Activated T-helper 1 cell treated with anti-CD3 and anti-CD28 coated beads, Interleukin-12 subunit alpha, Interleukin-12 subunit beta, Interleukin-2, Interleukin-4 antibody, amounts not matched to agents 30 ng/mL and 10 ng/mL and 1 ng/mL, durations not matched to agents 14 hours and 24 hours and 36 hours (primary cell): ENCODE results near the gene YKT6. TPM values are rescaled to one million over a fixed set of nuclear protein-coding genes. Genes with fewer than 3 reads are reported as not detected.

Source experiments
- DNase-seq: peaks from one replicate; pipeline ENCODE4 v3.0.0; 2021; ENCODE audit warnings: low spot score
- H3K27ac Mint-ChIP-seq: one replicate; pipeline ENCODE4 v1.8.0; 2021; ENCODE audit warnings: mild to moderate bottlenecking, mixed read lengths
- H3K27me3 Mint-ChIP-seq: one replicate; pipeline ENCODE4 v1.8.0; 2022; ENCODE audit warnings: mild to moderate bottlenecking, moderate library complexity, mixed read lengths; ENCODE audit not compliant: insufficient read depth
- H3K36me3 Mint-ChIP-seq: one replicate; pipeline ENCODE4 v1.8.0; 2021; ENCODE audit warnings: low read depth, mixed read lengths
- H3K4me1 Mint-ChIP-seq: one replicate; pipeline ENCODE4 v1.8.0; 2021; ENCODE audit warnings: low read depth, mixed read lengths
- H3K4me3 Mint-ChIP-seq: one replicate; pipeline ENCODE4 v1.8.0; 2021; ENCODE audit warnings: mild to moderate bottlenecking, moderate library complexity, mixed read lengths
- H3K9me3 Mint-ChIP-seq: one replicate; pipeline ENCODE4 v1.8.0; 2021; ENCODE audit warnings: mixed read lengths
- intact Hi-C: fragments of 100-400 bp; cut with micrococcal nuclease; formaldehyde crosslinking; loops from one replicate; pipeline ENCODE4 v1.15.1; 2024
- total RNA-seq: library from RNA; stranded (reverse); gene quantifications from 2 replicates; pipeline ENCODE4 v1.2.3, GENCODE V29; 2022

The YKT6 gene
- total RNA-seq, 1 donor from 2014 or later = 92.1 TPM

DNA sequence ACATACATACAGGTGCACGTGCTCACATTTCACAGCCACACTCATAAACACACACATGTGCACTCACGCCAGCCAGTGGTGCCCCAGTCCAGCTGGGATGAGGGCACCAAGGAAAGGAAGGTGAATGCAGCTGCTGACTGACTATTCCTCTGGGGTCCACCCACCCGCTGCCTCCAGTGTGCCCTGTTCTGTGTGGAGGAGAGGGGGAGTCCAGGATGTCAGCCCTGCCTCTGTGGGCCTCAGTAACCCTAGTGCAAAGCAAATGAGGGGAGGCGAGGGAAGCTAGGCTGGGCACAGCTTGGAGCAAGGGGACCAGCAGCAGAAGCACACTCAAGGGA, 57.6 kb downstream of the YKT6 start:
- no peaks in the 10 kb centered on the region for H3K36me3 Mint-ChIP-seq
- no peaks in the 10 kb centered on the region for H3K9me3 Mint-ChIP-seq
- H3K4me1 Mint-ChIP-seq = peaks cover 34% of the 10 kb centered on the region
- H3K4me3 Mint-ChIP-seq = peak overlapping the region; percentile 56
- intact Hi-C loops = loop anchor here (1.0 to 5.0 kb wide), 7 partner anchors 17 to 380 kb away; partner anchors contain the start of genes POLM and YKT6
- H3K27ac Mint-ChIP-seq = peak overlapping the region; percentile 78
- no peak for DNase-seq
- no peaks in the 10 kb centered on the region for H3K27me3 Mint-ChIP-seq

- Mint-ChIP-seq H3K36me3 (no peaks in the 10 kb centered on the region), H3K9me3 (no peaks in the 10 kb centered on the region), H3K27me3 (no peaks in the 10 kb centered on the region), H3K4me3 (no peak overlapping the region), H3K27ac (peak overlapping the region; percentile 78), H3K4me1 (peaks cover 34% of the 10 kb centered on the region)
- intact Hi-C loops = loop anchor here (1.0 to 5.0 kb wide), 7 partner anchors 18 to 379 kb away; partner anchors contain the start of genes POLM and YKT6
- no peak for DNase-seq
Observed at GRCh38 chr7:44258865-44259546, 58.2 kb downstream of the YKT6 start.

- H3K4me3 Mint-ChIP-seq = no peak overlapping the region
- no peaks in the 10 kb centered on the region for H3K27me3 Mint-ChIP-seq
- H3K27ac Mint-ChIP-seq = peak overlapping the region; percentile 64
- intact Hi-C loops = loop anchor here (5.0 kb wide), 2 partner anchors 113 to 217 kb away; no protein-coding TSS in a partner anchor
- no peak for DNase-seq
- H3K9me3 Mint-ChIP-seq = no peaks in the 10 kb centered on the region
- H3K4me1 Mint-ChIP-seq = peaks cover 34% of the 10 kb centered on the region
- no peaks in the 10 kb centered on the region for H3K36me3 Mint-ChIP-seq
Observed at GRCh38 chr7:44259547-44260457, 59.0 kb downstream of the YKT6 start.

DNA sequence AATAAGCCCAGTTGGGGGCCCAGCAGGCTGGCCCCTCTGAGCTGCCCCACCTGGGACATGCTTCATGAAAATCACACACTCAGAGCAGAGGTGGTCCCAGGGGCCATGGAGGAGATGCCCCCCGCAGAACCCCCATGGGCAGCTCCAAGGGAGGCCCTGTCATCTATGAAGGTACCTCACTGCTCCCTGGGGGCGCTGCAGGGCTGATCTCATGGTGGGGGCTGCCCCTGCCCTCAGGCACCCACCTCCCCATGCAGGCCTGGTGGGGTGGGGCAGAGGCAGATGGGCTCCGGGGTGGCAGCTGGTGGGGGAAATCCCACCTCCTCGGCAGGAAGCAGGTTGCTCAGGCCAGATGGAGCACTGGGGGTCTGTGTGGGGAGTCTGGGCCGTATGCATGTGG, 60.5 kb downstream of the YKT6 start:
- no peak for DNase-seq
- peaks cover 6% of the 10 kb centered on the region for H3K27me3 Mint-ChIP-seq
- peaks cover 29% of the 10 kb centered on the region for H3K4me1 Mint-ChIP-seq
- H3K36me3 Mint-ChIP-seq = no peaks in the 10 kb centered on the region
- intact Hi-C loops = no loop called here
- no peak overlapping the region for H3K4me3 Mint-ChIP-seq
- no peaks in the 10 kb centered on the region for H3K9me3 Mint-ChIP-seq
- H3K27ac Mint-ChIP-seq = peak overlapping the region; percentile 43

- H3K9me3 Mint-ChIP-seq = no peaks in the 10 kb centered on the region
- intact Hi-C loops = no loop called here
- no peak overlapping the region for H3K27ac Mint-ChIP-seq
- H3K4me3 Mint-ChIP-seq = no peak overlapping the region
- peaks cover 29% of the 10 kb centered on the region for H3K4me1 Mint-ChIP-seq
- H3K27me3 Mint-ChIP-seq = peaks cover 6% of the 10 kb centered on the region
- no peak for DNase-seq
- H3K36me3 Mint-ChIP-seq = no peaks in the 10 kb centered on the region
Observed at GRCh38 chr7:44262031-44262430, 61.3 kb downstream of the YKT6 start.

DNA sequence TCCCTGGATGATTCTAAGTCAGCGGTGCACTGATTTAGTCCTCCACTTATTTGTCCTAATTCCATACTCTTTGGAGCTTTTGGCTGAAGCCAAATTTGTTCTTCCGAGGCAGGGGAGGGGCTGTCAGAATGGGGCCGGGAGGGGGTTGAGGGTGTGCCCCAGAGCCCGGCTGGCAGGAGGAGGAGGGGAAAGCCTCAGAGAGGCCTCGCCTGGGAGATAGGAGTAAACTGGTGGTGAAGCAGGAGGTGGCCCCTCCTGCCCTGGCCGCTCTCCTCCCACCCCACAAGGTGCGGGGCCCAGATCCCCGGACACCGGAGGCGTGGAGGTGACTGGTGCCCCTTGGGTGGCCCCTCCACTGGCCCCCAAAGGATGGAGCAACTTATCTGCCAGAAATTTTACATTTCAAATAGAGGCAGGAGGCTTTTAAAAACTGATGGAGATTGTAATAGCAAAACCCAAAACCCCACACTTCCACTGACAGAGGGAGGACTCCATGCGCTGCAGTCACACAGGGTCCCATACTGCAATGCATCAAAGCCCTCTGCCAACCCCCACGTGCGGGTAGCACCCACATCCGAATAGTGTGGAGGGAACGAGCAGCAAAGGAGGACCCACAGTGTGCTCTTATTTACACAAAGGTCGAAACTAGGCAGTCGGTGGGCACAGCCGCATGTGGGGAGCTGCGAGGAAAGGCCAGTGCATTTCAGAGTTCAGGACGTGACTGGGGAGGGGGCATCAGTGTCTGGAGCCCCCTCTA, 62.7 kb downstream of the YKT6 start:
- no peak overlapping the region for H3K4me3 Mint-ChIP-seq

More for the DNA sequence above, 62.7 kb downstream of the YKT6 start:
- no peak for DNase-seq
- intact Hi-C loops = no loop called here
- Mint-ChIP-seq H3K4me1 (peaks cover 15% of the 10 kb centered on the region), H3K9me3 (no peaks in the 10 kb centered on the region), H3K36me3 (no peaks in the 10 kb centered on the region), H3K27me3 (peaks cover 6% of the 10 kb centered on the region), H3K27ac (no peak overlapping the region)

Other genes with a start within 250 kb of the YKT6 start
- not detected in 2 replicates for gene SPDYE1, start 203.1 kb upstream of the YKT6 start, total RNA-seq
- gene DBNL, start 156.3 kb upstream of the YKT6 start, total RNA-seq = 140 TPM in 2 replicates
- gene PGAM2, start 135.4 kb upstream of the YKT6 start, total RNA-seq = 0.42 and 0.78 TPM in 2 replicates
- 36.9 and 41.7 TPM in 2 replicates for gene POLM, start 118.4 kb upstream of the YKT6 start, total RNA-seq
- 17.0 and 17.2 TPM in 2 replicates for gene AEBP1, start 96.6 kb upstream of the YKT6 start, total RNA-seq
- gene POLD2, start 77.4 kb upstream of the YKT6 start, total RNA-seq = 234 and 250 TPM in 2 replicates
- not detected in 2 replicates for gene MYL7, start 59.6 kb upstream of the YKT6 start, total RNA-seq
- gene GCK, start 11.5 kb upstream of the YKT6 start, total RNA-seq = 1.9 and 2.4 TPM in 2 replicates
- gene CAMK2B, start 124.6 kb downstream of the YKT6 start, total RNA-seq = 0.47 and 0.76 TPM in 2 replicates